CD14-positive monocyte (primary cell): ENCODE data around the gene ITPKB. TPM values are rescaled to one million over a fixed set of nuclear protein-coding genes. Genes with fewer than 3 reads are reported as not detected.

Experiments used
- DNase-seq, 3 donors: peaks; one replicate each; pipeline ENCODE4 v3.0.0-alpha.2; 2011 to 2022
- H2AFZ ChIP-seq: 2 replicates; pipeline ENCODE4 v1.6.0; 2012; ENCODE audit warnings: mild to moderate bottlenecking, low read depth, low read length, inconsistent platforms; ENCODE audit not compliant: insufficient read depth, poor library complexity, severe bottlenecking
- H3K27ac ChIP-seq, 2 donors: 1 replicate in 1 of 2; 2 replicates in 1 of 2; pipeline ENCODE4 v1.5.1; 2012 to 2013; ENCODE audit warnings: low read length in 2 of 2, control low read depth in 1 of 2, inconsistent platforms in 1 of 2, low read depth in 1 of 2, mild to moderate bottlenecking in 1 of 2
- H3K27me3 ChIP-seq, 2 donors: one replicate each; pipeline versions ENCODE4 v1.6.0 to v1.6.1; 2011 to 2013; ENCODE audit warnings: low read length in 2 of 2; ENCODE audit not compliant: control insufficient read depth in 2 of 2, insufficient read depth in 2 of 2
- H3K36me3 ChIP-seq, 2 donors: replicated peaks in 1 of 2; 1 replicate in 1 of 2; 2 replicates in 1 of 2; pipeline versions ENCODE4 v1.5.1 to v1.6.1; 2012 to 2013; ENCODE audit warnings: low read length in 2 of 2, control low read depth in 1 of 2, inconsistent platforms in 1 of 2, mild to moderate bottlenecking in 1 of 2; ENCODE audit not compliant: insufficient read depth in 2 of 2, control insufficient read depth in 1 of 2
- H3K4me1 ChIP-seq, 2 donors: 1 replicate in 1 of 2; 2 replicates in 1 of 2; pipeline versions ENCODE4 v1.5.1 to v1.6.1; 2012 to 2013; ENCODE audit warnings: low read length in 2 of 2, control low read depth in 1 of 2, inconsistent platforms in 1 of 2, mild to moderate bottlenecking in 1 of 2, moderate library complexity in 1 of 2; ENCODE audit not compliant: insufficient read depth in 2 of 2, control insufficient read depth in 1 of 2
- H3K4me2 ChIP-seq: replicated peaks from 2 replicates; pipeline ENCODE3; 2012; ENCODE audit warnings: low read length, moderate library complexity, mild to moderate bottlenecking; ENCODE audit not compliant: poor library complexity, severe bottlenecking; ENCODE audit errors: extremely low read depth
- H3K4me3 ChIP-seq, 3 experiments: fragments of 200-600 bp in 1 of 3; sonication (generic) in 1 of 3; replicated peaks in 1 of 3; 1 replicate in 2 of 3; 2 replicates in 1 of 3; pipeline ENCODE4 v1.5.1; 2011 to 2013; ENCODE audit warnings: low read length in 3 of 3, mild to moderate bottlenecking in 3 of 3, control low read depth in 2 of 3, low read depth in 2 of 3, inconsistent platforms in 1 of 3, moderate library complexity in 1 of 3
- H3K79me2 ChIP-seq: 2 replicates; pipeline ENCODE4 v1.6.0; 2012; ENCODE audit warnings: mild to moderate bottlenecking, control low read depth, inconsistent platforms, low read length, moderate library complexity; ENCODE audit not compliant: insufficient read depth
- H3K9ac ChIP-seq: 2 replicates; pipeline ENCODE4 v1.6.0; 2017; ENCODE audit warnings: low read length, mild to moderate bottlenecking; ENCODE audit not compliant: insufficient read depth, poor library complexity, severe bottlenecking
- H3K9me3 ChIP-seq, 2 donors: replicated peaks in 1 of 2; 1 replicate in 1 of 2; 2 replicates in 1 of 2; pipeline versions ENCODE4 v1.5.1 to v1.6.1; 2012 to 2013; ENCODE audit warnings: low read length in 2 of 2, control low read depth in 1 of 2; ENCODE audit not compliant: control insufficient read depth in 1 of 2, insufficient read depth in 1 of 2
- H4K20me1 ChIP-seq: 2 replicates; pipeline ENCODE4 v1.6.0; 2012; ENCODE audit warnings: mild to moderate bottlenecking, low read length, control low read depth, moderate library complexity; ENCODE audit not compliant: insufficient read depth
- H3K27ac Mint-ChIP-seq, 7 donors: one replicate each; pipeline ENCODE4 v1.8.0; 2020; ENCODE audit warnings: mild to moderate bottlenecking in 7 of 7, mixed read lengths in 7 of 7, moderate library complexity in 6 of 7, inconsistent platforms in 2 of 7
- H3K27me3 Mint-ChIP-seq, 3 donors: one replicate each; pipeline ENCODE4 v1.8.0; 2021 to 2022; ENCODE audit warnings: low read depth in 3 of 3, mild to moderate bottlenecking in 3 of 3, mixed read lengths in 3 of 3, moderate library complexity in 3 of 3, inconsistent platforms in 1 of 3
- H3K36me3 Mint-ChIP-seq, 2 donors: one replicate each; pipeline ENCODE4 v1.8.0; 2020; ENCODE audit warnings: mixed read lengths in 2 of 2, inconsistent platforms in 1 of 2, mild to moderate bottlenecking in 1 of 2
- H3K4me1 Mint-ChIP-seq: one replicate; pipeline ENCODE4 v1.8.0; 2020; ENCODE audit warnings: mild to moderate bottlenecking, mixed read lengths
- H3K4me3 Mint-ChIP-seq, 2 donors: one replicate each; pipeline ENCODE4 v1.8.0; 2020; ENCODE audit warnings: mild to moderate bottlenecking in 2 of 2, mixed read lengths in 2 of 2, moderate library complexity in 1 of 2
- H3K9me3 Mint-ChIP-seq, 7 donors: one replicate each; pipeline ENCODE4 v1.8.0; 2020 to 2022; ENCODE audit warnings: mixed read lengths in 7 of 7, mild to moderate bottlenecking in 6 of 7, moderate library complexity in 6 of 7, inconsistent platforms in 2 of 7
- CTCF ChIP-seq: fragments of 200-600 bp; IDR thresholded peaks from one replicate; pipeline ENCODE4 v1.8.0; 2022; ENCODE audit warnings: antibody characterized with exemption, mild to moderate bottlenecking
- WGBS: methylation state at CpG from one replicate; pipeline ENCODE4 v1.1.5; 2013; ENCODE audit warnings: missing lambda C conversion rate; ENCODE audit not compliant: insufficient coverage; 5-methylcytosine and 5-hydroxymethylcytosine counted together
- intact Hi-C, 2 donors: fragments of 100-400 bp; cut with micrococcal nuclease; formaldehyde crosslinking; loops; one replicate each; pipeline versions ENCODE4 v1.15.0 to v1.15.1; 2023
- polyA plus RNA-seq, 3 donors: library from polyadenylated mRNA; depleted of rRNA in 1 of 3; unstranded in 2 of 3; stranded (reverse) in 1 of 3; fragments of 300-500 nt in 2 of 3; fragments of >200 nt in 1 of 3; fragmentation: Illumina TruSeq in 2 of 3; gene quantifications; 1 replicate in 2 of 3; 2 replicates in 1 of 3; pipeline ENCODE4 v1.2.3, GENCODE V29; 2012 to 2021

The ITPKB gene
- polyA plus RNA-seq, 3 donors: 7.3 to 14.4 (median 10.2) TPM

- no peak for TF ChIP-seq CTCF
- H3K27me3 ChIP-seq: no peaks in the 10 kb centered on the region
- Mint-ChIP-seq H3K27me3 (peaks cover 0 to 2% (median 2%) of the 10 kb centered on the region in 3 donors), H3K9me3 (peaks cover 0 to 3% (median 2%) of the 10 kb centered on the region in 7 donors), H3K4me1 (no peaks in the 10 kb centered on the region), H3K27ac (no peak overlapping the region), H3K36me3 (no peaks in the 10 kb centered on the region), H3K4me3 (no peak overlapping the region)
- no peak overlapping the region for H2AFZ ChIP-seq
- no peaks in the 10 kb centered on the region for H4K20me1 ChIP-seq
- no peak overlapping the region for H3K9ac ChIP-seq
- peaks cover 0 to 3% of the 10 kb centered on the region in 2 donors for H3K9me3 ChIP-seq
- H3K36me3 ChIP-seq: no peaks in the 10 kb centered on the region
- H3K4me1 ChIP-seq: no peaks in the 10 kb centered on the region
- DNase-seq: no peak
- WGBS: 80% methylated on average over 6 of the region's 10 CpGs
- H3K4me2 ChIP-seq: no peak overlapping the region
- intact Hi-C loops: no loop called here
- H3K4me3 ChIP-seq: no peak overlapping the region
- no peak overlapping the region for H3K27ac ChIP-seq
- H3K79me2 ChIP-seq: no peaks in the 10 kb centered on the region
Measured at GRCh38 chr1:226779561-226779960, 40.5 kb upstream of the ITPKB start.

- Histone ChIP-seq H3K9me3 (peaks cover 0 to 3% of the 10 kb centered on the region in 2 donors), H3K4me2 (no peak overlapping the region)
- WGBS: 100% methylated on average over 5 of the region's 5 CpGs
Measured at GRCh38 chr1:226778657-226779058, 39.6 kb upstream of the ITPKB start.

More at GRCh38 chr1:226778657-226779058, 39.6 kb upstream of the ITPKB start:
- DNase-seq: no peak
- H3K27me3 ChIP-seq: no peaks in the 10 kb centered on the region
- no peaks in the 10 kb centered on the region for H3K4me1 ChIP-seq
- no peak overlapping the region for H2AFZ ChIP-seq
- Mint-ChIP-seq H3K4me3 (no peak overlapping the region), H3K9me3 (peaks cover 0 to 3% (median 2%) of the 10 kb centered on the region in 7 donors), H3K36me3 (no peaks in the 10 kb centered on the region), H3K4me1 (no peaks in the 10 kb centered on the region), H3K27me3 (peaks cover 0 to 2% (median 2%) of the 10 kb centered on the region in 3 donors), H3K27ac (no peak overlapping the region)
- H3K79me2 ChIP-seq: no peaks in the 10 kb centered on the region
- no peak overlapping the region for H3K4me3 ChIP-seq
- H3K36me3 ChIP-seq: no peaks in the 10 kb centered on the region
- no peaks in the 10 kb centered on the region for H4K20me1 ChIP-seq
- no peak overlapping the region for H3K9ac ChIP-seq
- intact Hi-C loops: no loop called here
- H3K27ac ChIP-seq: no peak overlapping the region
- no peak for TF ChIP-seq CTCF
